Left lobe of liver (tissue), 2 donors: Measurements from ENCODE around the gene ROPN1L. TPM values are rescaled to one million over a fixed set of nuclear protein-coding genes. Genes with fewer than 3 reads are reported as not detected.
"Not testable (repeated sequence)": the region's sequence is repeated elsewhere in the genome, so short reads cannot be mapped to it uniquely, and the experiment has no call there.

Experiments used
- ATAC-seq: fragments of 200-7000 bp; cut with Tn5 transposase; one replicate; pipeline ENCODE4 v1.9.1; 2020; ENCODE audit warnings: mild to moderate bottlenecking, moderate library complexity
- DNase-seq: peaks from one replicate; pipeline ENCODE4 v3.0.0-alpha.2; 2020; ENCODE audit warnings: low spot score
- total RNA-seq: library from RNA; stranded (reverse); gene quantifications from one replicate; pipeline ENCODE4 v1.2.1, GENCODE V29; 2021
- donor health status: DM: no; HTN: no; CAD: no; lungs with moderate emphysema.
- donor health status: DM: no; HTN: yes; CAD: no.

ROPN1L gene
- total RNA-seq, 1 donor from 2014 or later = 0.35 TPM

DNA sequence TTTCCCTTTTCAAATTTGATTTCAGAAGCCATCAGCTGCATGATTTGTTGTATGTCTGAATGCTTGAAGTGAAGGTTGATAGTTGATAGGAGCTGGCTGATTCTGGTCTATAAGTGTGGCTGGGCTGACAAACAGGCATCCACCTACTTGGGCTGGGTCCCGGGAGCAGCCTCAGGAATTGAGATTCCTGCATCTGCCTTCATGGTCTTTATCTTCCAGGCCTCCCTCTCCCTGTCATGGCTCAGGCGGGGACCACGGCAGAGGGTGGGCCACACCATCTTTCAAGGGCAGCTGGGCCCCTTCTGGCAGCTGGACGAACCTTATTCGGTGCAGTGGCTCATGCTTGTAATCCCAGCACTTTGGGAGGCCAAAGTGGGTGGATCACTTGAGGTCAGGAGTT lies 55.9 kb downstream of the ROPN1L start:
- ATAC-seq (no peak), DNase-seq (no peak)

DNA sequence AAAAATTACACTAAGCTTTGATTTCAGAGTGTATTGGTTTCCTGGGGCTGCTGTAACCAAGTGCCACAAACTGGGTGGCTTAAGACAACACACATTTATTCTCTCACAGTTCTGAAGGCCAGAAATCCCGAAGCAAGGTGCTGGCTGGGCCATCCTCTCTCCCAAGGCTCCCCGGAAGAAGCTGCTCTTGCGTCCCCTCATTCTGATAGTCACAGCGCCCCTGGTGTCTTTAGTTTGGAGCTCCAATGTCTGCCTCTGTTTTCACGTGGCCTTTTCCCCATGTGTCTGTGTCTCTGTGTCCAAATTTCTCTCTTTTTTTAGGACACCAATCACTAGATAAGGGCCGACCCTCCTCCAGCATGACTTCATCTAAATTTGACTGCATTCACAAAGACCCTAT lies 56.7 kb downstream of the ROPN1L start:
- no peak for ATAC-seq
- no peak for DNase-seq

DNA sequence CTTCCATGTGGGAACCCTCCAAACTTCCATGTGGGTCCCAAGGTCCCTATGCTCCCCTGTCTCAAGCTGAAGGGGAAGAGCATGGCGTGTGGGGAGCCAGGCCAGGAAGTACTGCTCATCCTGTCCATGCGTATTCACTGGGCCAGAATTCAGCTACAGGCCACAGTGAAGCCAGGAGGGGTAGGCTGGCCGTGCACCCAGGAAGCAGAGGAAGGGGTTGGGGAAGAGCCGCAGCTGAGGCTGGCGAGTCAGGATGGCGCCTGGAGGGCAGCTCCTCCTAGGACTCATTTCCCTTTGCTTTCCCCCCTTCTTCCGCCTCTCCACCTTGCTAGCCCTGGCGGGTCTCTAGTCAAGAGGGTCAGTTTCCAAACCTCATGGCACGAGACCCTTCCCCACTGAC lies 57.4 kb downstream of the ROPN1L start:
- DNase-seq (no peak), ATAC-seq (no peak)

DNA sequence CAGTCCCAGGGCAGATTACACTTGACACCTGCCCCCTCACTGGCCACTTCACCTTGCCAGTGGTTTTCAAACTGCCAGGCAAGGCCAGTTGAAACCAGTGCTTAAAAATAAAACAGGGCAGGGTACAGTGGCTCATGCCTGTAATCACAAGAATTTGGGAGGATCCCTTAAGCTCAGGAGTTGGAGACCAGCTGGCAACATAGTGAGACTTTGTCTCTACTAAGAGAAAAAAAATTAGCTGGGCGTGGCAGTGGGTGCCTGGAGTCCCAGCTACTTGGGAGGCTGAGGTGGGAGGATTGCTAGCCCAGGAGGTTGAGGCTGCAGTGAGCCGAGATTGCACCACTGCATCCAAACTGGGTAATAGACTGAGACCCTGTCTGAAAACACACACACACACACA lies 58.1 kb downstream of the ROPN1L start:
- DNase-seq (no peak), ATAC-seq (no peak)

DNA sequence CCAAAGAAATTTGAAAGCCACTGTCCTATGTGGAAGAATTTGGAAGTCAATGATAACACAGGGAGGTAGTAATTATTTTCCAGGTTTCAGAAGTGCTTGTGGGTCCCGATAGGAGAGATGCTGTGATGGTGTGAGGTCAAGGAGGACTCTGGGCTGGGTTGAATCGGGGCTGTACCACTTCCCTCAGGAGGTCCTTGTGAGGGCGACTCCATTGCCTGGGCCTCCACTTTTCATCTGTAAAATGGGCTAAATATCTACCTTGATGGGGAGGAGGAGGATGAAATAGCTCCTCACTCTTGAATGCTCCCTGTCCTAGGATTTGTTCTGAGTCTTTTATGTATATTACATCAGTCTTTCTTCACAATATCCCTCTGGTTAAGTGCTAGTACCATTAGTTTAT lies 59.0 kb downstream of the ROPN1L start:
- DNase-seq = no peak
- ATAC-seq = no peak

DNA sequence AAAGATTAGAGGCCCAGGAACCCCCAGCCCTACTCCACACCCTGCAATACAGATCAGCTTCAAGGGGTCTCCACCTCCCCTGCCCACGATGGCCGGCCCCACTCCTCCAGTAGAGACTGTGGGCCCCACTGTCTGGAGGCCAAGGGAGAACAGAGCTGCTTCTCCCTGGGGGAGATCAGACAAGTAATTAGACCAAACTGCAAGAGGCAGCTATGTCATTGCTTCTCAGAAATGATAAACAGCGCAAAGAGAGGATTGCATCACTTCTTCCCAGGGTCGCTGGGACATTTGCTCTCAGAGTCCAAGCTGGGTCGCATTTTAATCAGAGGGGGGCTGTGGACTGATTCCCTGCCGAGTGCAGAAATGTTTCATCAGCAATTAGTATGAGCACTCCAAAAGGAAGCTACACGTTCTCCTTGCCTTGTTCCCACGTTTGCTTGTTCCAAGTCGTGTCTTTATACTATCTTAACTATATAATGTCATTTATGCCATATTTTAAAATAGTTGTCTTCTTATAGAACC lies 59.9 kb downstream of the ROPN1L start:
- DNase-seq (no peak), ATAC-seq (no peak)

DNA sequence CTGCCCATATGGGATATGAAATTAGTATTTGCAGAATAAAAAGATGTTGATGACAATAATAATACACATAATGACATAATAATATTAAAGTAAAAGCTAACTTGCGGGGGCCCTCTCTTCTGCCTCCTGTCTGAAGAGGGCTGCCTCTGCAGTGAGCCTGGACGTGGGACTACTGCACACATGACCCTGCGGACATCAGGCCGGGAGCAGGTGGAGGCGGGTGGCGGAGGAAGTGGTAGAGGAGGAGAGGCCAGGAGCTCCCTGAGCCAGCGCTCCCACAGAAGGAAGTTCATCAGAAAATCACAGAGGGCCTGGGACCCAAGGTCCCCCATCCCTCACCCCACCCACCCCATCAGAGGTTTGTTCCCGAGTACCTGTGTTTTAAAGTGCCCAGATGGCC lies 60.5 kb downstream of the ROPN1L start:
- DNase-seq = no peak
- ATAC-seq = no peak

DNA sequence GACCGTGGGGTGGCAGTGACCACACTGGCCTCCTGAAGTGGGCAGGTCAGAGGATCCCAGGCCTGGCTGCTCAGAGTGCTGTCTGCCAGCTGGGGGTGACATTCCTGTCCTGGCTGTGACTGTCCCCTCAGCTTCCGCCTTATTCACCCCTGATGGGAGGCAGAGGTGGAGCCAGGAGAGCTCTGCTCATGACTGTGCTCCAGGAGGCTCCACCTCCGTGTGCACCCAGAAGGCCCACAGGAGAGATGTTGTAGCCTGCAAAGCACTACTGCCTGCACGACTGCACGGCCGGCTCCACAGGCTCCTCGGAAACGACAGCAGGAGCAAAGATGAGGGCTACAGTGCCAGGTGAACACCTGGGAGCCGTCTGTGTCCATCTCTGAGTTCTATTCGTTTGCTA lies 60.9 kb downstream of the ROPN1L start:
- no peak for ATAC-seq

DNA sequence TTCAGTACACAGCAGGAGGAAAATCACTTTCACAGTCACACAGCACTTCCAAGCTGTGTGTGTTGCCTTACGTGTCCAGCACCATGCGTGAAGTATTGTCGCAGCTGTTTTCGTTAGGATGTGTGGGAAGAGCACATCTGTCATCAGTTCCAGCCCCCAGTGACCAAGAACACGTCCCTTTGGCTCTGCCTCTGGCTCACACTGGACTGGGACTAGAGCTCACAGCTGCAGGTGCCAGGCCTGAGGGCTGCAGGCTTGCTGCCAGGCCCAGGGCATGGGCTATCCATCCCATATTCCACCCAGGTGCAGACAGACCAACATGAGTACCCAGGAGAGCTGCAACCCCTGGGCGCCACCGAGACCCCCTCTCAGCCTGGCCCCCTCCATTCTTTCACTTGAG lies 61.6 kb downstream of the ROPN1L start:
- no peak for ATAC-seq
- DNase-seq = no peak

More for the DNA sequence above, 60.9 kb downstream of the ROPN1L start:
- DNase-seq = no peak

DNA sequence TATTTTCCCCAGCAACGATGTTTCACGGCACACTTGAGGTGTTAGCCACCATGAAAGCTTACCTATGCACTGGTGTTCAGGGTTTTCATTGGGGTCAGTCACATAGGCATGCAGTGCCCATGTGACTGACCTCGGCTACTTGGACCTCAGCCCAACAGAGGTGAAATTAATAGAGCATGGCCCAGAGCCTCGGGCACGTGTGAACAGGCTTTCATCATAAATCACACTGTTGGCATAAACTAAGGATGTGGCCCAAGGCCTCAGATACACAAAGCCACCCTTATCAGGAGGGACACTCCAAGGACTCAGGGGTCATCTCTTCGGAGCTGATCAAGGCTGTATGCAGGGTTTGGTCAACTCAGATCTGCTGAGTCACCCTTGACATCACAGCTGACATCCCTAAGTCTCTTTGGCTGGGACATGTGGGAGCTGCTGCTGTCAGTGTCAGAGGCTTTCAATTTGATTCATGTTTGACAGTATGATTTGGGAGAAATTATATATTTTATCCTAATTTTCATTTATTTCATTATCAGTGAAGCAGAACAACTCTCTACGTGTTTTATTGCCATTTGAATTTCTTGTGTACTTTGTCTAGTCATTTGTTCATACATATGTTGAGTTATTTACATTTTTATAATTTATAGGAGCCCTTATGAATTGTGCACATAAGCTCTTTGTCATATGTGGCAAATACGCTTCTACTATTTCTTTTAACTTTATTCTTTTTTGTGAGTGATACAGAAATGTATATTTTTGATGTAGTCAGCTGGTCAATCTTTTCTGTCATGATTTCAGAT lies 62.5 kb downstream of the ROPN1L start:
- ATAC-seq (peak; percentile 53), DNase-seq (no peak)

DNA sequence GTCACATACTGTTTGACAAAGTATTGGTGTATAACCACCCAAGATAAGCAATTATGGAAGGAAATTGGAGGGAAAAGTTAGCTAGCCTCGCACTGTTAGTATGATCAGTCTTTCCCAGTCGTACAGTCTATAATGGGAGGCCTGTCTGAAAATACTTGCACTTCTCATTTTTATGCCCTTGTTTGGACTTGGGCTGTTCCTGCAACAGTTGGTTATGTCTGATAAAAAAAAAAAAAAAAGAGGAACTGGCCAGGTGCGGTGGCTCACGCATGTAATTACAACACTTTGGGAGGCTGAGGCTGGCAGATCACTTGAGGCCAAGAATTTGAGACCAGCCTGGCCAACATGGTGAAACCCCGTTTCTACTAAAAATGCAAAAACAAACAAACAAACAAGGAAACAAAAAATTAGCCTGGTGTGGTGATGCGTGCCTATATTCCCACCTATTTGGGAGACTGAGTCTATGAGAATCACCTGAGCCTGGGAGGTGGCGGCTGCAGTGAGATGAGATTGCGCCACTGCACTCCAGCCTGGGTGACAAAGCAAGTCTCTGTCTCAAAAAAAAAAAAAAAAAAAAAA lies 63.9 kb downstream of the ROPN1L start:
- ATAC-seq = no peak
- DNase-seq = no peak

DNA sequence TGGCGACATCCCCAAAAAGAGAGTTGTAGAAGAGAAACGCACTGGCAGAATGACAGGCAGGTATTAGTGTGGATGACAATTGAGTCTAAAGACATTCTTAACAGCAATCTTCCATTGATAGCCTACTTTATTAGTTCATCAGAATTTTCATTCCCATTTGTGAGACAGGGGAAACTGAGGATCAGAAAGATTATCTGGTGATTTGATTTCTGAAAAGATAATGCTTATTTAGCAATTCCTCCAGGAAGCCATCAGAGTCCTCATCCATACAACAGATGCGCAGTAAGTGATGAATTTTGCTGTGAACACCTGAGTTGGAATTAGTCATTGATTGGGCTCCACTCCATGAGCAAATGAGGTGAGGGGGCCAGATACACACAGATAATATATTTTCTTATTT lies 64.9 kb downstream of the ROPN1L start:
- ATAC-seq (no peak), DNase-seq (no peak)

DNA sequence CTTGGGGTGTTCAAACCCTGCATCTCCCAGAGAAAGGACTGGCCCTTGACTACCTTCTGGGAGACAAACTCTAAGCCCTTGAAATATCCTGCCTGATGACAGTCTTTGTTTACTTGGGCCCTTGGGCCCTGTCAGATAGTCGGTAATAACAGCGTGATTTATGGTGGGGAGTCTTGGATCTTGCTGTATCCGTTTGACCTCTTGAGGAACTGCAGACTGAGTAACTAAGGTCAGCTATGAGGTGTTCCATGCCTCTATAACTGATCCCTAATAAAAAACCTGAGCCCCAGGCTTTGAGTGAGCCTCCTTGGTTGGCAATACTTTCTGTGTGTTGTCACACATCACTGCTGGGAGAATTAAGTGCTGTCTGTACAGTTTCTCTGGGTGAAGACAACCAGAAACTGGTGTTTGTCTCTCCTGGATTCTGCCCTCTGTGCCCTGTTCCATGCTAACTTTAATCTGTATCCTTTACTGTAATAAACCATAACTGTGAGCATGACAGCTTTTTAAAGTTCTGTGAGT lies 66.0 kb downstream of the ROPN1L start:
- DNase-seq = no peak
- no peak for ATAC-seq

DNA sequence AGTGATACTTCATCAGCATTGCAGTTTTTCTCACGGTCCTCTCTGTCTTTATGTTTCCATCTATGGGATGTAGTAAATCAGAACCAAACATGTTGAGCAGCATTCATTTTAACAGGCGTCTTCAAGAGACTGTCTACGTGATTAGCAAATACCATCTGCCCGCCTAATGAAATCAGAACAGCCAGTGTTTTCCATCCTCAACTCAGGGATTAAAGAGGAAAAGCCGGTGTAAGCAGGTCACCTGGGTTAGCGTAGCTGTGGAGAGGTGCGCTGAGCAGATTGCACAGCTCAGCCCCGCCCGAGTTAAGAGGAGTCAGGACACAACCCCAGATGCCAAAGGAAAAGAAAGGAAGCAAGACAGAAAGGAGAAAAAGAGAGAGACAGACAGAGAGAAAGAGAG lies 67.9 kb downstream of the ROPN1L start:
- DNase-seq (no peak), ATAC-seq (no peak)

DNA sequence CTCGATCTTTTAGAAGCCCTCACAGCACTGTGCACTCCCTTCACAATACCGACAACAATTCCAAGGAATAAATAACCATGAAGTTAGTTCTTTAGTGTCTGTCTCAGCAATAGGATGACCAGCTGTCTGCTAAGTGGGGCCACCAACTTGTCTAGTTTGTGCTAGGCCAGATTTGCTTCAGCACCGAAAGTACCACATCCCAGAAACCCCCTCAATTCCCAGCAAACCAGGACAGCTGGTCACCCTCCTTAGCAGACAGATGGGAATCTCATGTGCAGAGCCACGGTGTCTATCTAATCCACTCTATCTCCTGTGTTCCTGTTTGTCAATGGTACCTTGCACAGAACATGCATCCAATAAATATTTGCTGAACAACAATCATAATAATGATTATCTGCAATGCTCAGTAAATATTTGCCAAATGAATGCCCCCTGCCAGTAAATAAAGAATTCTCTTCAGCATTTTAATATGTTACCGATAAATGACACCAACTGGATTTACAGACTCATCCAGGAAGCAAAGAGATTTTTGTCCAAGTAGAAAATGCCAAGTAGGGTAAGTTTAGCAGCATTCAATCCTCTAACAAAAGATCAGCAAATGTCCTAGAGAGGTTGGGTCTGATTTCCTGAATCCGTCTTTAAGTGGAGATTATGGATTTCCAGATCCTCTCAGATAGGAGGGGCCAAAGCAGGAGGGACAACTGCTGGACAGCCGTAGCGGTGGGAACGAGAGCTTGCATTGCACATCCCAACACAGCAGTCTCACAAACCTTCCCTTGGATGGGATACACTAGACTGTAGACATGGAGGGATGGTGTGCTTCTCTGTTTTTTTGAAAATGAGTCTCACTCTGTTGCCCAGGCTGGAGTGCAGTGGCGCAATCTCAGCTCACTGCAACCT lies 70.3 kb downstream of the ROPN1L start:
- ATAC-seq (no peak), DNase-seq (no peak)

DNA sequence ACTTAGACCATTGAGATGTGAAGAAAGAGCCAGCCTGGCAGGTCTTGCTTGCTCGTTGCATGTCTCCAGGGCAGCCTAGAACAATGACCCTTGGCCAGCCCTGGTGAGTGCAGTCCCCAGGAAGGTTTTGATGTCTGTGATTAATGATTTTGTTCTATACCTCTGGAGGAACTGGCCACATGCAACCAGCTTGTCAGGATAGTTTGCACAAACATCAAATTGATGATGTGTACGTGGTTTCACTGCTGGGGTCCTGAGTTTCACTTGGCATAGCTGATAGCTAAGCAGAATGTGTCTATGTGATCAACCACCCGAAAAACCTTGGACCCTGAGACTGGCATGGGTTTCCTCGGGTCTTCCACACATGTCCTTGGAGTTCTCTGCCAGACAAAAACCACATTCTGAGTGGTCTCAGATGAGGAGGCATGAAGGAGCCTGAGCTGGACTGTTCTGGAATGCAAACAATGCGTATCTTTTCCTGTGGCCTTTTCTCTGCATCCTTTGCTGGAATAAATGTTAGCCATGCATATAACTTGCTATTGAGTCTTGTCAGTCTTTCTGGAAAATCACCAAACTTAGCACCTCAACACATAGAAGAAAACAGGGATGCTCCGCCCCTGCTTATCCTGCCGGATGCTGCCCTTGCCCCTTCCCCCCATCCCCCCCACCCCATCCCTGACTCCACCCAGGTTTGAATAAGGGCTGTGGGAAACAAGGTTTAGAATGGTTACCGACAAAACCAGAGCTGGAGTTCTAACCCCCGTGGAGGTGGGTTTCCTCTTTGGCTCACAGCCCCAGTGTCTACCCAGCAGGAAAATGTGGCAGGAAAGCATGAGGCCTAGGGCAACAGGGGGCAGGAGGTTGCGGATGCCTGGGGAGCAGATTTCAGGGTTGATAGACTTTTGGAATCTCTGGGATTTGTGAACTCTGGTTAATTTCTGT lies 72.1 kb downstream of the ROPN1L start:
- ATAC-seq (no peak), DNase-seq (no peak)

DNA sequence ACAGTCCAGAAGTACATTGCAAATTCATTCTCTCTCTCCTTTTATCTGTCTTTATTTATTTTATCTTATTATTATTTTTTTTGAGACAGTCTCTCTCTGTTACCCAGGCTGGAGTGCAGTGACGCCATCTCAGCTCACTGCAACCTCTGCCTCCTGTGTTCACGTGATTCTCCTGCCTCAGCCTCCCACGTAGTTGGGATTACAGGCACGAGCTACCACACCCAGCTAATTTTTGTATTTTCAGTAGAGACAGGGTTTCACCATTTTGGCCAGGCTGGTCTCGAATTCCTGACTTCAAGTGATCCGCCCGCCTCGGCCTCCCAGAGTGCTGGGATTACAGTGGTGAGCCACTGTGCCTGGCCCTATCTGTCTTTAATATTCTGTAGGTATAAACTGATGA lies 72.9 kb downstream of the ROPN1L start:
- ATAC-seq, DNase-seq: not testable (repeated sequence)
